ENCODE data around the gene CIDEC. TPM values are rescaled to one million over a fixed set of nuclear protein-coding genes. Genes with fewer than 3 reads are reported as not detected.

The CIDEC gene
- total RNA-seq, 4 donors from 2014 or later = 0.78 to 2.4 (median 1.0) TPM

GRCh38 chr3:9891072-9891622 lies 11.1 kb upstream of the CIDEC start:
- peak overlapping the region; percentile 69 to 100 (median 90) for H3K4me3 ChIP-seq
- H3K27ac ChIP-seq (replicated peaks in 1 of 4) = peak overlapping the region; percentile 89 to 97 (median 95)
- 8% methylated on average over 12 of the region's 12 CpGs for WGBS
- TF ChIP-seq CTCF (IDR thresholded peaks at IDR 0.05) = no peak
- no peak for TF ChIP-seq POLR2AphosphoS5 (IDR thresholded peaks at IDR 0.05)
- no peak for TF ChIP-seq POLR2A (IDR thresholded peaks at IDR 0.05; ENCODE audit: low read depth)
- no peak for TF ChIP-seq EP300 (IDR thresholded peaks at IDR 0.05)
- no peaks in the 10 kb centered on the region for H3K27me3 ChIP-seq
- H3K36me3 ChIP-seq = peaks cover 11 to 23% (median 19%) of the 10 kb centered on the region in 4 donors
- H3K9me3 ChIP-seq = no peaks in the 10 kb centered on the region
- intact Hi-C loops (cut with DNase I) = no loop called here
- no peak for DNase-seq (ENCODE audit: extremely low spot score)
- peaks cover 12 to 29% (median 21%) of the 10 kb centered on the region in 4 donors for H3K4me1 ChIP-seq

GRCh38 chr3:9890249-9891071 lies 10.4 kb upstream of the CIDEC start, which contains the start of gene JAGN1:
TSS of gene JAGN1 (plus strand) at chr3:9890610. CDS start at chr3:9890723, 113 bp downstream.
- TF ChIP-seq POLR2A (IDR thresholded peaks at IDR 0.05; ENCODE audit: low read depth) (peak; percentile 92), CTCF (IDR thresholded peaks at IDR 0.05) (peak in 1 of 3 experiments; percentile 12), POLR2AphosphoS5 (IDR thresholded peaks at IDR 0.05) (peak; percentile 87 to 98), EP300 (IDR thresholded peaks at IDR 0.05) (no peak)
- DNase-seq (ENCODE audit: extremely low spot score) = peak; percentile 99
- no peaks in the 10 kb centered on the region for H3K27me3 ChIP-seq
- under 1% methylated on average over 26 of the region's 62 CpGs for WGBS
- peaks cover 12 to 29% (median 21%) of the 10 kb centered on the region in 4 donors for H3K4me1 ChIP-seq
- H3K36me3 ChIP-seq = peaks cover 11 to 23% (median 19%) of the 10 kb centered on the region in 4 donors
- H3K9me3 ChIP-seq = no peaks in the 10 kb centered on the region
- intact Hi-C loops (cut with DNase I) = no loop called here
- peak within 1 kb of the TSS; percentile 69 to 100 (median 90) for H3K4me3 ChIP-seq
- H3K27ac ChIP-seq (replicated peaks in 1 of 4) = peak within 1 kb of the TSS; percentile 89 to 97 (median 95)

- intact Hi-C loops (cut with DNase I) = no loop called here
- 77% methylated on average over 5 of the region's 5 CpGs for WGBS
- H3K4me1 ChIP-seq = peaks cover 12 to 29% (median 21%) of the 10 kb centered on the region in 4 donors
- no peak overlapping the region for H3K4me3 ChIP-seq
- no peak for DNase-seq (ENCODE audit: extremely low spot score)
- no peaks in the 10 kb centered on the region for H3K9me3 ChIP-seq
- peak overlapping the region in 3 of 4 donors; percentile 89 to 97 (median 95) for H3K27ac ChIP-seq (replicated peaks in 1 of 4)
- H3K36me3 ChIP-seq = peaks cover 11 to 19% (median 17%) of the 10 kb centered on the region in 4 donors
- TF ChIP-seq CTCF (IDR thresholded peaks at IDR 0.05) = no peak
- TF ChIP-seq EP300 (IDR thresholded peaks at IDR 0.05) = no peak
- no peak for TF ChIP-seq POLR2A (IDR thresholded peaks at IDR 0.05; ENCODE audit: low read depth)
- no peak for TF ChIP-seq POLR2AphosphoS5 (IDR thresholded peaks at IDR 0.05)
- H3K27me3 ChIP-seq = no peaks in the 10 kb centered on the region
Observed at GRCh38 chr3:9889405-9889804, 9.4 kb upstream of the CIDEC start.

- Histone ChIP-seq H3K4me3 (no peak overlapping the region), H3K4me1 (peaks cover 12 to 29% (median 19%) of the 10 kb centered on the region in 4 donors), H3K36me3 (peaks cover 9 to 14% (median 12%) of the 10 kb centered on the region in 4 donors), H3K9me3 (no peaks in the 10 kb centered on the region), H3K27me3 (no peaks in the 10 kb centered on the region), H3K27ac (replicated peaks in 1 of 4) (no peak overlapping the region)
- intact Hi-C loops (cut with DNase I) = no loop called here
- no peak for DNase-seq (ENCODE audit: extremely low spot score)
- 89% methylated on average over 3 of the region's 3 CpGs for WGBS
- TF ChIP-seq EP300 (IDR thresholded peaks at IDR 0.05) (no peak), POLR2AphosphoS5 (IDR thresholded peaks at IDR 0.05) (no peak), CTCF (IDR thresholded peaks at IDR 0.05) (no peak), POLR2A (IDR thresholded peaks at IDR 0.05; ENCODE audit: low read depth) (no peak)
Observed at GRCh38 chr3:9888540-9888939, 8.5 kb upstream of the CIDEC start.

All from esophagus muscularis mucosa (tissue), 4 donors.